ENCODE results near the gene DUOXA1.

GRCh38 chr15:45163508-45163856 is 33.8 kb upstream of the DUOXA1 start:
- TF ChIP-seq POLR2A (IDR thresholded peaks at IDR 0.05) = no peak
- TF ChIP-seq CTCF (IDR thresholded peaks at IDR 0.05) = no peak
